Osteoblast (primary cell): ENCODE results near the gene DSTYK. TPM values are rescaled to one million over a fixed set of nuclear protein-coding genes. Genes with fewer than 3 reads are reported as not detected.

Source experiments
- DNase-seq: peaks from one replicate; pipeline ENCODE4 v3.0.0; 2011; ENCODE audit warnings: low spot score, mixed read lengths; ENCODE audit not compliant: insufficient read length; ENCODE audit errors: missing footprints
- H2AFZ ChIP-seq: 2 replicates; pipeline ENCODE4 v1.6.0; 2011; ENCODE audit warnings: mild to moderate bottlenecking, low read length
- H3K27ac ChIP-seq: 2 replicates; pipeline ENCODE4 v1.5.1; 2011; ENCODE audit warnings: mild to moderate bottlenecking, low read depth, low read length, moderate library complexity
- H3K27me3 ChIP-seq: 2 replicates; pipeline ENCODE4 v1.6.0; 2012; ENCODE audit warnings: mild to moderate bottlenecking, control low read depth, inconsistent platforms, low read length, moderate library complexity; ENCODE audit not compliant: insufficient read depth
- H3K36me3 ChIP-seq: 2 replicates; pipeline ENCODE4 v1.5.1; 2011; ENCODE audit warnings: mild to moderate bottlenecking, low read length, control low read depth, moderate library complexity; ENCODE audit not compliant: insufficient read depth
- H3K4me1 ChIP-seq: 2 replicates; pipeline ENCODE4 v1.5.1; 2011; ENCODE audit warnings: mild to moderate bottlenecking, low read length, control low read depth, moderate library complexity; ENCODE audit not compliant: insufficient read depth
- H3K4me2 ChIP-seq: 2 replicates; pipeline ENCODE4 v1.6.0; 2011; ENCODE audit warnings: mild to moderate bottlenecking, low read length; ENCODE audit not compliant: insufficient read depth
- H3K4me3 ChIP-seq: fragments of 200-600 bp; sonication (generic); 3 replicates; pipeline ENCODE4 v1.5.1; 2012; ENCODE audit warnings: mild to moderate bottlenecking, low read length, inconsistent platforms; ENCODE audit not compliant: insufficient read depth
- H3K79me2 ChIP-seq: 2 replicates; pipeline ENCODE4 v1.6.0; 2012; ENCODE audit warnings: mild to moderate bottlenecking, low read length, control low read depth, inconsistent platforms; ENCODE audit not compliant: insufficient read depth
- H3K9me3 ChIP-seq: 2 replicates; pipeline ENCODE4 v1.5.1; 2011; ENCODE audit warnings: low read depth, low read length, control low read depth
- H4K20me1 ChIP-seq: 2 replicates; pipeline ENCODE4 v1.6.0; 2012; ENCODE audit warnings: mild to moderate bottlenecking, low read length, control low read depth; ENCODE audit not compliant: insufficient read depth
- CTCF ChIP-seq: IDR thresholded peaks from 2 replicates; pipeline ENCODE4 v1.5.1; 2011; ENCODE audit warnings: mild to moderate bottlenecking, low read depth, low read length, moderate library complexity; ENCODE audit errors: extremely low read depth
- total RNA-seq: library from RNA; depleted of rRNA; stranded (reverse); fragments of >200 nt; gene quantifications from 2 replicates; pipeline ENCODE4 v1.2.3, GENCODE V29; 2012

The DSTYK gene
- total RNA-seq, 1 donor = 18.1 TPM

DNA sequence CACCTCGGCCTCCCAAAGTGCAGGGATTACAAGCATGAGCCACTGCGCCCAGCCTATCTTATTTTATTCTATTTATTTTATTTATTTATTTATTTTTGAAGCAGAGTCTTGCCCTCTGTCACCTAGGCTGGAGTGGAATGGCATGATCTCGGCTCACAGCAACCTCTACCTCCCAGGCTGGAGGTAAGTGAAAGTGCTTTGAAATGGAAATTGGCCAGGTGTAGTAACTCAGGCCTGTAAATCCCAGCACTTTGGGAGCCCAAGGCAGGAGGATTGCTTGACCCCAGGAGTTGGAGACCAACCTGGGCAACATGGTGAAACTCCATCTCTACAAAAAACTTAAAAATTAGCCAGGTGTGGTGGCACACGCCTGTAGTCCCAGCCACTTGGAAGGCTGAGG is 5.1 kb upstream of the DSTYK start:
- Histone ChIP-seq H2AFZ (no peak overlapping the region), H3K27me3 (no peaks in the 10 kb centered on the region), H4K20me1 (no peaks in the 10 kb centered on the region), H3K4me1 (peaks cover 5% of the 10 kb centered on the region), H3K4me3 (no peak overlapping the region), H3K9me3 (no peaks in the 10 kb centered on the region), H3K36me3 (no peaks in the 10 kb centered on the region), H3K4me2 (no peak overlapping the region), H3K79me2 (no peaks in the 10 kb centered on the region), H3K27ac (no peak overlapping the region)
- DNase-seq = no peak
- TF ChIP-seq CTCF = no peak

DNA sequence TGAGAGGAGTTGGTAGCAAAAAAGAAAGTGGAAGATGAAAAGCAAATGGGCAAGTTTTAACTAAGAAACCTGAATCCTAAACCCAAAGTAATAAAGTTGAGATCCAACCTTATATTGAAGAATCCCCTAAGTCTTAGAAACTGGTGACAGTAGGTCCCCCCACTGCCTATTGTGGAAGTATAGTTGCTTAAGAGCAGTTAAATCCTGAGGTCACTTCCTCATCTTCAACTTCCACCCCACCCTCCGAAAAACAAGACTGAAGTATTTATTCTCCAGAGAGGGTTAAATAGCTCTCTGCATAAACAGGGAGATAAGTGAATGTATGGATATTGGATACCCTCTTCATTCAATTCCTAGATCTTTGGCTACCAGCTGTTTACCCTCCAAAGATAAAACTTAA is 3.3 kb upstream of the DSTYK start:
- Histone ChIP-seq H4K20me1 (no peaks in the 10 kb centered on the region), H3K27me3 (no peaks in the 10 kb centered on the region), H3K4me3 (no peak overlapping the region), H3K9me3 (no peaks in the 10 kb centered on the region), H3K79me2 (peaks cover 16% of the 10 kb centered on the region), H3K27ac (no peak overlapping the region), H3K4me1 (peaks cover 11% of the 10 kb centered on the region), H3K4me2 (no peak overlapping the region), H3K36me3 (no peaks in the 10 kb centered on the region), H2AFZ (no peak overlapping the region)
- no peak for DNase-seq
- TF ChIP-seq CTCF = no peak

- peaks cover 11% of the 10 kb centered on the region for H3K4me1 ChIP-seq
- peak overlapping the region; percentile 98 for H2AFZ ChIP-seq
- TF ChIP-seq CTCF = no peak
- peak overlapping the region; percentile 98 for H3K4me3 ChIP-seq
- peaks cover 43% of the 10 kb centered on the region for H3K79me2 ChIP-seq
- H3K27me3 ChIP-seq = no peaks in the 10 kb centered on the region
- H3K27ac ChIP-seq = peak overlapping the region; percentile 91
- no peaks in the 10 kb centered on the region for H4K20me1 ChIP-seq
- no peaks in the 10 kb centered on the region for H3K9me3 ChIP-seq
- no peak for DNase-seq
- peak overlapping the region; percentile 99 for H3K4me2 ChIP-seq
- no peaks in the 10 kb centered on the region for H3K36me3 ChIP-seq
Observed at GRCh38 chr1:205211839-205212536, 486 bp upstream of the DSTYK start.

DNA sequence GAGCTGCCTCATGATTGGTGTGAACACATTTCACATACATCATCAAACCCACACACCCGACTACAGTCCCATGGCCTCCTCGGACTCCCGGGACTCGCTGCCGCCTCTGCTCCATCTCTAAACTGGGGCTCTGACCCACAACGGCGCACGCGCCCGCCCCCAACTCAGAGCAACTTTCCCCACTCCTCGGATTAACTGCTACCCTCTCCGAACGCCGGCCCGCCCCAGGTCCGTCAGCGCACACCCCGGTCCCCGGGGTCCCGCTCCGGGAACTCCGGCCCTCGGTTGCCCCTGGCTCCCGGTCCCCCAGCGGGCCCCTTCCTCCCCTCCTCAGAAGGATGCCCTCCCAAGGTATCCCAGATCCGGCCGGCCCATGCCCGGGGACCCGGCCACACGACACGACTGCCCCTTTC is 740 bp downstream of the DSTYK start:
- TF ChIP-seq CTCF = no peak
- H3K79me2 ChIP-seq = peaks cover 50% of the 10 kb centered on the region

More for the DNA sequence above, 740 bp downstream of the DSTYK start:
- H4K20me1 ChIP-seq = no peaks in the 10 kb centered on the region
- H3K4me3 ChIP-seq = peak overlapping the region; percentile 98
- peaks cover 11% of the 10 kb centered on the region for H3K4me1 ChIP-seq
- H3K27me3 ChIP-seq = no peaks in the 10 kb centered on the region
- peak overlapping the region; percentile 91 for H3K27ac ChIP-seq
- H3K36me3 ChIP-seq = no peaks in the 10 kb centered on the region
- H3K4me2 ChIP-seq = peak overlapping the region; percentile 99
- peak; percentile 90 for DNase-seq
- no peaks in the 10 kb centered on the region for H3K9me3 ChIP-seq
- H2AFZ ChIP-seq = peak overlapping the region; percentile 98
